B cell (primary cell): Measurements from ENCODE around the gene SAMD4A. TPM values are rescaled to one million over a fixed set of nuclear protein-coding genes. Genes with fewer than 3 reads are reported as not detected.

Experiments used
- ATAC-seq: fragments of 200-7000 bp; cut with Tn5 transposase; one replicate; pipeline ENCODE4 v1.10.0; 2021; ENCODE audit warnings: low read depth, mild to moderate bottlenecking, moderate number of reproducible peaks, moderate library complexity
- CTCF ChIA-PET: fragments of 350-600 bp; sonication (Branson Sonifier 250); formaldehyde crosslinking; loops from one replicate; lab custom pipeline; 2021; ENCODE audit warnings: antibody characterized with exemption, inconsistent platforms; lab: Charles Lee
- POLR2A ChIA-PET: fragments of 350-600 bp; sonication (Branson Sonifier 250); formaldehyde crosslinking; loops from one replicate; lab custom pipeline; 2021; ENCODE audit warnings: antibody characterized with exemption; lab: Charles Lee
- DNase-seq: peaks from one replicate; pipeline ENCODE4 v3.0.0; 2013
- H2AFZ ChIP-seq: 2 replicates; pipeline ENCODE4 v1.6.1; 2012; ENCODE audit warnings: mild to moderate bottlenecking, low read depth, low read length; ENCODE audit not compliant: insufficient read depth, poor library complexity, severe bottlenecking
- H3K27ac ChIP-seq, 2 donors: 1 replicate in 1 of 2; 2 replicates in 1 of 2; pipeline ENCODE4 v1.5.1; 2012 to 2013; ENCODE audit warnings: low read length in 2 of 2, mild to moderate bottlenecking in 2 of 2, moderate library complexity in 1 of 2
- H3K27me3 ChIP-seq, 4 experiments: fragments of 200-600 bp in 1 of 4; sonication (generic) in 1 of 4; replicated peaks in 1 of 4; 1 replicate in 2 of 4; 2 replicates in 2 of 4; pipeline versions ENCODE4 v1.6.1 to v1.7.0; 2013 to 2016; ENCODE audit warnings: low read length in 3 of 4, mild to moderate bottlenecking in 2 of 4, mixed read lengths in 1 of 4, moderate library complexity in 1 of 4; ENCODE audit not compliant: insufficient read depth in 4 of 4, control insufficient read depth in 3 of 4; ENCODE audit errors: control extremely low read depth in 1 of 4
- H3K36me3 ChIP-seq, 2 experiments: replicated peaks in 1 of 2; 1 replicate in 1 of 2; 2 replicates in 1 of 2; pipeline versions ENCODE4 v1.6.1 to v1.7.1; 2013; ENCODE audit warnings: low read length in 1 of 2; ENCODE audit not compliant: insufficient read depth in 2 of 2, control insufficient read depth in 1 of 2; ENCODE audit errors: control extremely low read depth in 1 of 2, extremely low read depth in 1 of 2
- H3K4me1 ChIP-seq, 2 donors: fragments of 200-600 bp in 1 of 2; sonication (generic) in 1 of 2; 1 replicate in 1 of 2; 2 replicates in 1 of 2; pipeline versions ENCODE4 v1.5.1 to v1.6.1; 2013 to 2017; ENCODE audit warnings: low read length in 2 of 2; ENCODE audit not compliant: control insufficient read depth in 2 of 2, insufficient read depth in 2 of 2
- H3K4me2 ChIP-seq: replicated peaks from 2 replicates; pipeline ENCODE3; 2012; ENCODE audit warnings: mild to moderate bottlenecking, low read depth, low read length; ENCODE audit not compliant: poor library complexity, severe bottlenecking
- H3K4me3 ChIP-seq, 5 experiments: fragments of 200-600 bp in 1 of 5; sonication (generic) in 1 of 5; 1 replicate in 3 of 5; 2 replicates in 2 of 5; pipeline versions ENCODE4 v1.5.1 to v1.7.0; 2011 to 2016; ENCODE audit warnings: low read length in 4 of 5, mild to moderate bottlenecking in 4 of 5, low read depth in 2 of 5, control low read depth in 1 of 5, moderate library complexity in 1 of 5; ENCODE audit not compliant: insufficient read depth in 1 of 5; ENCODE audit errors: control extremely low read depth in 1 of 5, extremely low read depth in 1 of 5
- H3K79me2 ChIP-seq: fragments of 200-600 bp; sonication (generic); one replicate; pipeline ENCODE4 v1.6.0; 2016; ENCODE audit warnings: low read length; ENCODE audit not compliant: control insufficient read depth, insufficient read depth
- H3K9ac ChIP-seq: fragments of 200-600 bp; sonication (generic); 2 replicates; pipeline ENCODE4 v1.6.1; 2017; ENCODE audit warnings: mild to moderate bottlenecking, low read length, moderate library complexity
- H3K9me3 ChIP-seq, 3 donors: one replicate each; pipeline versions ENCODE4 v1.6.1 to v1.7.1; 2013; ENCODE audit warnings: low read length in 2 of 3; ENCODE audit not compliant: control insufficient read depth in 2 of 3, insufficient read depth in 1 of 3; ENCODE audit errors: control extremely low read depth in 1 of 3
- H4K20me1 ChIP-seq: 2 replicates; pipeline ENCODE4 v1.6.0; 2012; ENCODE audit warnings: mild to moderate bottlenecking, low read length; ENCODE audit not compliant: insufficient read depth, control insufficient read depth, poor library complexity, severe bottlenecking
- H3K27ac Mint-ChIP-seq: one replicate; pipeline ENCODE4 v1.8.0; 2021; ENCODE audit warnings: mixed read lengths
- H3K27me3 Mint-ChIP-seq: one replicate; pipeline ENCODE4 v1.8.0; 2021; ENCODE audit warnings: mixed read lengths
- H3K4me1 Mint-ChIP-seq: one replicate; pipeline ENCODE4 v1.8.0; 2021; ENCODE audit warnings: mixed read lengths
- H3K4me3 Mint-ChIP-seq: one replicate; pipeline ENCODE4 v1.8.0; 2021; ENCODE audit warnings: mixed read lengths
- H3K9me3 Mint-ChIP-seq: one replicate; pipeline ENCODE4 v1.8.0; 2022; ENCODE audit warnings: mixed read lengths; ENCODE audit not compliant: insufficient read depth
- CTCF ChIP-seq: fragments of 200-600 bp; IDR thresholded peaks from one replicate; pipeline ENCODE4 v1.8.0; 2022; ENCODE audit warnings: antibody characterized with exemption, mild to moderate bottlenecking
- EZH2 ChIP-seq: IDR thresholded peaks from 2 replicates; pipeline ENCODE4 v1.6.1; 2012; ENCODE audit warnings: borderline replicate concordance, low read depth, mild to moderate bottlenecking, moderate library complexity, low read length; ENCODE audit not compliant: insufficient read depth, poor library complexity, severe bottlenecking
- WGBS: methylation state at CpG from one replicate; pipeline ENCODE4 v1.1.5; 2013; ENCODE audit warnings: missing lambda C conversion rate; ENCODE audit not compliant: insufficient coverage; 5-methylcytosine and 5-hydroxymethylcytosine counted together
- intact Hi-C: fragments of 100-400 bp; cut with micrococcal nuclease; formaldehyde crosslinking; loops from one replicate; pipeline ENCODE4 v1.10.0; 2022
- polyA plus RNA-seq: library from polyadenylated mRNA; depleted of rRNA; stranded (reverse); fragments of >200 nt; gene quantifications from 2 replicates; pipeline ENCODE4 v1.2.3, GENCODE V29; 2012
- total RNA-seq, 2 donors: library from RNA; stranded (reverse); fragments of 120-200 nt in 1 of 2; gene quantifications; 1 replicate in 1 of 2; 2 replicates in 1 of 2; pipeline versions ENCODE4 v1.2.3 to v1.2.4, GENCODE V29; 2013 to 2022

The SAMD4A gene
- total and polyA plus RNA-seq, 2 donors (not counting 1 experiment from before 2014, with no cell fraction given): 5.7 to 13.7 TPM

DNA sequence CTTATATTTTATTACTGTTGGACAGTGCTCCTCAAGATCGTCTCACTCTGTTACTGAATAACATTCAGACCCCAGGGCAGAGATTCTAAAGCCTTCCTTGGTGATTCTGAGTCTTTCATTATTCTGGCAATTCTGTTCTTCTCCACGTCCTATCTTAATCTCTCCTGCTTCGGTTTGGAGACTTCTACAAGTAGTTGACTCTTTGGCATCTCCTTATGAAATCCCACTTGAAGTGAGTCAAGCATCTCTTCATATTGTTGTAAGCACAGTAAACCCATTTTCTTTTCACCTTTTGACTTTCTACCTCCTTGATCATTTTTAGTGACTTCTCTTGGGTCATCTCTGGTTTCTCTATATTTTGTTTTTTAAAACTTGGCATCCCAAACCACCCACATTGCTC, 132.8 kb downstream of the SAMD4A start:
- TF ChIP-seq CTCF (no peak), EZH2 (no peak)
- H3K36me3 ChIP-seq: peaks cover 0 to 5% of the 10 kb centered on the region in 2 experiments
- DNase-seq: no peak
- no peak overlapping the region for H3K4me3 Mint-ChIP-seq
- no peaks in the 10 kb centered on the region for H3K27me3 Mint-ChIP-seq
- no peak overlapping the region for H3K9ac ChIP-seq
- H3K79me2 ChIP-seq: peaks cover 22% of the 10 kb centered on the region
- no peaks in the 10 kb centered on the region for H3K4me1 Mint-ChIP-seq
- no peak overlapping the region for H3K27ac ChIP-seq
- CTCF ChIA-PET: interaction anchor here (1.0 to 1.5 kb wide), 2 partner anchors 9 to 74 kb away, joined by 3 to 4 read pairs; no protein-coding TSS in a partner anchor
- no peak overlapping the region for H3K4me3 ChIP-seq
- no peaks in the 10 kb centered on the region for H3K9me3 ChIP-seq
- no peak overlapping the region for H3K27ac Mint-ChIP-seq
- no peaks in the 10 kb centered on the region for H4K20me1 ChIP-seq
- no peaks in the 10 kb centered on the region for H3K4me1 ChIP-seq
- H3K4me2 ChIP-seq: no peak overlapping the region
- no peaks in the 10 kb centered on the region for H3K9me3 Mint-ChIP-seq
- no peaks in the 10 kb centered on the region for H3K27me3 ChIP-seq
- WGBS: 83% methylated on average over 1 of the region's 3 CpGs
- intact Hi-C loops: no loop called here
- no peak overlapping the region for H2AFZ ChIP-seq
- no peak for ATAC-seq
- POLR2A ChIA-PET: no interaction called here

DNA sequence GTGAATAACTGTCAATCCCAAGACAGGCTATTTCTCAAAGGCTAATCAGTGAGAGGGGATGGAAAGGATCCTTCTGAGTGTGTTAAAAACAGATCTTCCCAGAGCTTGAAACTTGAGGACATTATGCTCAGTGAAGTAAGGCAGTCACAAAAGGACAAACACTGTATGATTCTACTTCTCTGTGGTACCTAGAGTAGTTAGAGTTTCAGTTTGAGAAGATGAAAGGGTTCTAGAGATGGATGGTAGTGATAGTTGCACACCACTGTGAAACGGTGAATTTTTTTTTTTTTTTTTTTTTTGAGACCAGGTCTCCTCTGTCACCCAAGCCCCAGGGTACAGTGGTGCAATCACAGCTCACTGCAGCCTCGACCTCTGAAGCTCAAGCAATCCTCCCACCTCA, 133.8 kb downstream of the SAMD4A start:
- no peaks in the 10 kb centered on the region for H3K4me1 ChIP-seq
- DNase-seq (no peak), ATAC-seq (no peak)
- H3K9ac ChIP-seq: no peak overlapping the region
- ChIA-PET CTCF (interaction anchor here (0.6 to 1.5 kb wide), 6 partner anchors 8 to 1878 kb away, joined by 3 to 4 read pairs (median 4); no protein-coding TSS in a partner anchor), POLR2A (interaction anchor here (0.9 kb wide), 1 partner anchor 8 kb away, joined by 4 read pairs; no protein-coding TSS in a partner anchor)
- H4K20me1 ChIP-seq: no peaks in the 10 kb centered on the region
- H3K4me3 ChIP-seq: no peak overlapping the region
- WGBS: no CpG with 5 or more reads among the region's 2 CpGs
- no peaks in the 10 kb centered on the region for H3K9me3 ChIP-seq
- peaks cover 22% of the 10 kb centered on the region for H3K79me2 ChIP-seq
- H2AFZ ChIP-seq: no peak overlapping the region
- Mint-ChIP-seq H3K4me1 (no peaks in the 10 kb centered on the region), H3K27me3 (no peaks in the 10 kb centered on the region), H3K9me3 (no peaks in the 10 kb centered on the region), H3K4me3 (no peak overlapping the region), H3K27ac (no peak overlapping the region)
- no peak overlapping the region for H3K27ac ChIP-seq
- peaks cover 0 to 5% of the 10 kb centered on the region in 2 experiments for H3K36me3 ChIP-seq
- H3K27me3 ChIP-seq: no peaks in the 10 kb centered on the region
- H3K4me2 ChIP-seq: no peak overlapping the region
- no peak for TF ChIP-seq EZH2
- TF ChIP-seq CTCF: no peak
- intact Hi-C loops: no loop called here
